Stimulated activated naive CD8-positive, alpha-beta T cell treated with anti-CD3 and anti-CD28 coated beads, Interleukin-15, Interleukin-2, amounts not matched to agents 100 ng/mL and 50 ng/mL, for 24 hours (primary cell): ENCODE measurements around the gene ARHGEF17.

Experiments used
- H3K27ac Mint-ChIP-seq: one replicate; pipeline ENCODE4 v1.8.0; 2021; ENCODE audit warnings: mild to moderate bottlenecking, mixed read lengths
- H3K27me3 Mint-ChIP-seq: one replicate; pipeline ENCODE4 v1.8.0; 2021; ENCODE audit warnings: mixed read lengths
- H3K36me3 Mint-ChIP-seq: one replicate; pipeline ENCODE4 v1.8.0; 2021; ENCODE audit warnings: low read depth, mixed read lengths
- H3K4me1 Mint-ChIP-seq: one replicate; pipeline ENCODE4 v1.8.0; 2021; ENCODE audit warnings: low read depth, mixed read lengths
- H3K4me3 Mint-ChIP-seq: one replicate; pipeline ENCODE4 v1.8.0; 2021; ENCODE audit warnings: mild to moderate bottlenecking, mixed read lengths
- H3K9me3 Mint-ChIP-seq: one replicate; pipeline ENCODE4 v1.8.0; 2021; ENCODE audit warnings: mixed read lengths

Gene ARHGEF17

GRCh38 chr11:73337846-73338245, 29.8 kb downstream of the ARHGEF17 start:
- Mint-ChIP-seq H3K27me3 (peaks cover 4% of the 10 kb centered on the region), H3K9me3 (no peaks in the 10 kb centered on the region), H3K27ac (no peak overlapping the region), H3K36me3 (no peaks in the 10 kb centered on the region), H3K4me3 (no peak overlapping the region), H3K4me1 (no peaks in the 10 kb centered on the region)

- peaks cover 4% of the 10 kb centered on the region for H3K27me3 Mint-ChIP-seq
- no peak overlapping the region for H3K27ac Mint-ChIP-seq
- H3K9me3 Mint-ChIP-seq = no peaks in the 10 kb centered on the region
- H3K36me3 Mint-ChIP-seq = no peaks in the 10 kb centered on the region
- H3K4me1 Mint-ChIP-seq = no peaks in the 10 kb centered on the region
- H3K4me3 Mint-ChIP-seq = no peak overlapping the region
These were observed 30.2 kb downstream of the ARHGEF17 start for GRCh38 chr11:73338279-73338678.

- Mint-ChIP-seq H3K4me3 (no peak overlapping the region), H3K27ac (no peak overlapping the region), H3K36me3 (no peaks in the 10 kb centered on the region), H3K9me3 (no peaks in the 10 kb centered on the region), H3K27me3 (peaks cover 4% of the 10 kb centered on the region), H3K4me1 (no peaks in the 10 kb centered on the region)
These were observed 32.1 kb downstream of the ARHGEF17 start for GRCh38 chr11:73340164-73340563.

GRCh38 chr11:73342633-73343032, 34.6 kb downstream of the ARHGEF17 start:
- no peaks in the 10 kb centered on the region for H3K9me3 Mint-ChIP-seq
- H3K4me1 Mint-ChIP-seq = no peaks in the 10 kb centered on the region
- no peak overlapping the region for H3K4me3 Mint-ChIP-seq
- H3K27ac Mint-ChIP-seq = no peak overlapping the region
- no peaks in the 10 kb centered on the region for H3K27me3 Mint-ChIP-seq
- H3K36me3 Mint-ChIP-seq = no peaks in the 10 kb centered on the region

GRCh38 chr11:73343076-73343873, 35.2 kb downstream of the ARHGEF17 start:
- no peak overlapping the region for H3K4me3 Mint-ChIP-seq
- no peak overlapping the region for H3K27ac Mint-ChIP-seq
- no peaks in the 10 kb centered on the region for H3K36me3 Mint-ChIP-seq
- no peaks in the 10 kb centered on the region for H3K9me3 Mint-ChIP-seq
- no peaks in the 10 kb centered on the region for H3K27me3 Mint-ChIP-seq
- H3K4me1 Mint-ChIP-seq = no peaks in the 10 kb centered on the region

- H3K9me3 Mint-ChIP-seq = no peaks in the 10 kb centered on the region
- H3K27ac Mint-ChIP-seq = no peak overlapping the region
These were observed 36.1 kb downstream of the ARHGEF17 start for GRCh38 chr11:73344191-73344607.

GRCh38 chr11:73345481-73346160, 37.5 kb downstream of the ARHGEF17 start:
- H3K36me3 Mint-ChIP-seq = no peaks in the 10 kb centered on the region
- no peaks in the 10 kb centered on the region for H3K9me3 Mint-ChIP-seq
- no peak overlapping the region for H3K27ac Mint-ChIP-seq
- no peaks in the 10 kb centered on the region for H3K27me3 Mint-ChIP-seq
- H3K4me3 Mint-ChIP-seq = no peak overlapping the region
- no peaks in the 10 kb centered on the region for H3K4me1 Mint-ChIP-seq

More at GRCh38 chr11:73344191-73344607, 36.1 kb downstream of the ARHGEF17 start:
- Mint-ChIP-seq H3K4me3 (no peak overlapping the region), H3K27me3 (no peaks in the 10 kb centered on the region), H3K36me3 (no peaks in the 10 kb centered on the region), H3K4me1 (no peaks in the 10 kb centered on the region)

GRCh38 chr11:73346186-73346935, 38.3 kb downstream of the ARHGEF17 start:
- H3K27me3 Mint-ChIP-seq = no peaks in the 10 kb centered on the region
- H3K27ac Mint-ChIP-seq = no peak overlapping the region
- no peak overlapping the region for H3K4me3 Mint-ChIP-seq
- H3K9me3 Mint-ChIP-seq = no peaks in the 10 kb centered on the region
- no peaks in the 10 kb centered on the region for H3K4me1 Mint-ChIP-seq
- no peaks in the 10 kb centered on the region for H3K36me3 Mint-ChIP-seq

GRCh38 chr11:73347067-73347466, 39.0 kb downstream of the ARHGEF17 start:
- Mint-ChIP-seq H3K36me3 (no peaks in the 10 kb centered on the region), H3K4me1 (no peaks in the 10 kb centered on the region), H3K4me3 (no peak overlapping the region), H3K27ac (no peak overlapping the region), H3K27me3 (no peaks in the 10 kb centered on the region), H3K9me3 (no peaks in the 10 kb centered on the region)

- Mint-ChIP-seq H3K4me1 (no peaks in the 10 kb centered on the region), H3K9me3 (no peaks in the 10 kb centered on the region), H3K27me3 (no peaks in the 10 kb centered on the region), H3K4me3 (no peak overlapping the region), H3K36me3 (no peaks in the 10 kb centered on the region), H3K27ac (no peak overlapping the region)
These were observed 40.8 kb downstream of the ARHGEF17 start for GRCh38 chr11:73348838-73349237.

- no peaks in the 10 kb centered on the region for H3K36me3 Mint-ChIP-seq
- H3K27ac Mint-ChIP-seq = no peak overlapping the region
- H3K9me3 Mint-ChIP-seq = no peaks in the 10 kb centered on the region
- no peaks in the 10 kb centered on the region for H3K27me3 Mint-ChIP-seq
- H3K4me1 Mint-ChIP-seq = no peaks in the 10 kb centered on the region
- H3K4me3 Mint-ChIP-seq = no peak overlapping the region
These were observed 41.6 kb downstream of the ARHGEF17 start for GRCh38 chr11:73349633-73350032.

- Mint-ChIP-seq H3K27ac (no peak overlapping the region), H3K9me3 (no peaks in the 10 kb centered on the region), H3K4me3 (no peak overlapping the region), H3K4me1 (no peaks in the 10 kb centered on the region), H3K27me3 (no peaks in the 10 kb centered on the region), H3K36me3 (no peaks in the 10 kb centered on the region)
These were observed 43.0 kb downstream of the ARHGEF17 start for GRCh38 chr11:73350908-73351636.

- Mint-ChIP-seq H3K4me1 (no peaks in the 10 kb centered on the region), H3K27me3 (no peaks in the 10 kb centered on the region), H3K36me3 (no peaks in the 10 kb centered on the region), H3K4me3 (no peak overlapping the region), H3K27ac (no peak overlapping the region), H3K9me3 (no peaks in the 10 kb centered on the region)
These were observed 45.3 kb downstream of the ARHGEF17 start for GRCh38 chr11:73353422-73353821.

- H3K27me3 Mint-ChIP-seq = no peaks in the 10 kb centered on the region
- H3K36me3 Mint-ChIP-seq = no peaks in the 10 kb centered on the region
- no peaks in the 10 kb centered on the region for H3K9me3 Mint-ChIP-seq
- H3K27ac Mint-ChIP-seq = no peak overlapping the region
- H3K4me3 Mint-ChIP-seq = no peak overlapping the region
- no peaks in the 10 kb centered on the region for H3K4me1 Mint-ChIP-seq
These were observed 47.0 kb downstream of the ARHGEF17 start for GRCh38 chr11:73355109-73355508.
